Measurements from ENCODE around the gene RAP1GAP2.

- TF ChIP-seq CTCF (conservative IDR thresholded peaks at IDR 0.05; ENCODE audit: low read length), result no peak
- TF ChIP-seq EZH2phosphoT487 (IDR thresholded peaks at IDR 0.05; ENCODE audit: borderline replicate concordance, low read depth, low read length), result no peak
These were observed 153.3 kb downstream of the RAP1GAP2 start for GRCh38 chr17:2949469-2950044.
